ENCODE data around the gene MCEMP1.

GRCh38 chr19:7697721-7698287, 20.9 kb downstream of the MCEMP1 start:
- TF ChIP-seq CTCF (IDR thresholded peaks at IDR 0.05; ENCODE audit: insufficient read depth, low read length, poor library complexity, severe bottlenecking) (no peak), EZH2phosphoT487 (conservative IDR thresholded peaks at IDR 0.05; ENCODE audit: low read length) (no peak)

All from SU-DHL-6 (cell line).